Measurements from ENCODE around the gene C2orf49. TPM values are rescaled to one million over a fixed set of nuclear protein-coding genes. Genes with fewer than 3 reads are reported as not detected.

Gene C2orf49
- total RNA-seq, 1 donor from 2014 or later, result 12.2 TPM

GRCh38 chr2:105329561-105330495, 7.5 kb upstream of the C2orf49 start, which contains the start of gene TGFBRAP1:
Gene TGFBRAP1 (minus strand): TSS chr2:105329735. CDS start chr2:105308301, 21,434 bp downstream.
- H3K9me3 ChIP-seq, result no peaks in the 10 kb centered on the region
- intact Hi-C loops (cut with DNase I), result no loop called here
- no peaks in the 10 kb centered on the region for H3K27me3 ChIP-seq
- TF ChIP-seq CTCF (IDR thresholded peaks at IDR 0.05), result no peak
- peaks cover 0 to 3% of the 10 kb centered on the region in 2 donors for H3K36me3 ChIP-seq
- H3K27ac ChIP-seq, result peak within 1 kb of the TSS; percentile 81 to 88
- peaks cover 0 to 14% of the 10 kb centered on the region in 2 donors for H3K4me1 ChIP-seq
- DNase-seq (ENCODE audit: low spot score in 2 of 2), result peak in 1 of 2 donors; percentile 68
- H3K4me3 ChIP-seq, result peak within 1 kb of the TSS; percentile 83 to 91

DNA sequence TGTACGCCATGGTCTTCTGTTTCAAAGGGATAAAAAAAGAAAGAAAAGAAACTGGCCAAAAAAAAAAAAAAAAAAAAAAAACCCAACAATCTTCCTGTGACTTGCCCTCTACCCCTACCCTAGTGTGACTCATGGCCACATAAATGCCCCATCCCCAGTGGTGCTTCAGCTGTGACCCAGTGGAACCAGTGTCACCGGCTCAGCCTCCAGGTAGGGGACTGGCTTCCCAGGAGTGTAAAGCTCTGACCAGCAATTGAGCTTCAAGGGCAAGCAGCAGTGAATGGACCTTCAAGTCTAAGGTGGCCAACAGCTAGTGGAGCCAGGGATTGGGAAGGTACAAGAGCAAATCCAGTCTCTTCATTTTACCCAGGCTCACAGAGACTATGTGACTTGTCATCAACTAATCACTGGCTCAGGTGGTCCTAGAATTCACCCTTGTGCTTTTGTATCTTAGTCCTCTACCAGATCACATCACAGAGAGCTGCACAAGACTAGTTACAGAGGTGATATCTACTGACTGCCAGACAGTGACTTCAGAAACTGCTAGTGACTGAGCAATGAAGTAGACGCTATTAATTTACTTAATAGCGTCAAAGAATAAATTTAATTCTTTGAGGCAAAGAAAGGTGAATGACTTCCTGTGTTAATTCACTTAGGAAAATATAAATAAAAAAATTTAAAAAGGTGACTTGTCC, 6.5 kb upstream of the C2orf49 start:
- DNase-seq (ENCODE audit: low spot score in 2 of 2), result no peak
- no peak overlapping the region for H3K4me3 ChIP-seq
- peak overlapping the region in 1 of 2 donors; percentile 88 for H3K27ac ChIP-seq
- no peaks in the 10 kb centered on the region for H3K9me3 ChIP-seq
- intact Hi-C loops (cut with DNase I), result no loop called here
- TF ChIP-seq CTCF (IDR thresholded peaks at IDR 0.05), result no peak
- H3K36me3 ChIP-seq, result no peaks in the 10 kb centered on the region
- peaks cover 0 to 14% of the 10 kb centered on the region in 2 donors for H3K4me1 ChIP-seq
- no peaks in the 10 kb centered on the region for H3K27me3 ChIP-seq

DNA sequence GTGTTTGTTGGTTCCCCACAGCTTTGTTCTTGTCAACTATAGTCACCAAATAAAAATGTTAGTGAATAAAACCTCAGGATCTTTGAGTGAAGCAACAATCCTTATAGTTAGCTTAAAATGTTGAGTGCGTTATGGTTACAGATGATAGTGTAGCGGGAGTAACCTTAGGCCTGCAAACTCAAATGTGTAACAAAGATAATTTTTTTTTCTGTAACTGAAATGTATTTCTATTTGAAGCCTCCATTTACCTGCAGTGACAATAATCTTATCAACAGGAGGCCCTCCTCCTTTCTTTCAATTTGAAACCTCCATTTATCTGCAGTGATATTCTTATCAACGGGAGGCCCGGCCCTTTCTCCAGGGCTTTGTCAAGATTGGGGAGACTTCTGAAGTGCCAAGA, 3.1 kb upstream of the C2orf49 start:
- Histone ChIP-seq H3K9me3 (no peaks in the 10 kb centered on the region), H3K36me3 (no peaks in the 10 kb centered on the region), H3K27ac (no peak overlapping the region), H3K27me3 (no peaks in the 10 kb centered on the region), H3K4me1 (peaks cover 0 to 18% of the 10 kb centered on the region in 2 donors), H3K4me3 (no peak overlapping the region)
- DNase-seq (ENCODE audit: low spot score in 2 of 2), result no peak
- no peak for TF ChIP-seq CTCF (IDR thresholded peaks at IDR 0.05)
- intact Hi-C loops (cut with DNase I), result no loop called here

GRCh38 chr2:105335469-105335868, 1.9 kb upstream of the C2orf49 start:
- no peak for TF ChIP-seq CTCF (IDR thresholded peaks at IDR 0.05)
- no peak for DNase-seq (ENCODE audit: low spot score in 2 of 2)
- Histone ChIP-seq H3K4me1 (peaks cover 0 to 13% of the 10 kb centered on the region in 2 donors), H3K36me3 (peaks cover 0 to 8% of the 10 kb centered on the region in 2 donors), H3K9me3 (no peaks in the 10 kb centered on the region), H3K27me3 (no peaks in the 10 kb centered on the region), H3K4me3 (no peak overlapping the region), H3K27ac (no peak overlapping the region)
- intact Hi-C loops (cut with DNase I), result loop anchor here (5.0 kb wide), 2 partner anchors 298 to 857 kb away; partner anchors contain the start of genes MRPS9 and UXS1

- intact Hi-C loops (cut with DNase I), result loop anchor here (2.0 to 5.0 kb wide), 3 partner anchors 62 to 856 kb away; partner anchors contain the start of genes FHL2, MRPS9 and UXS1
- no peak for TF ChIP-seq CTCF (IDR thresholded peaks at IDR 0.05)
Observed at GRCh38 chr2:105336786-105337121, 586 bp upstream of the C2orf49 start.

More at GRCh38 chr2:105336786-105337121, 586 bp upstream of the C2orf49 start:
- Histone ChIP-seq H3K27ac (peak overlapping the region; percentile 94 to 96), H3K9me3 (no peaks in the 10 kb centered on the region), H3K4me3 (peak overlapping the region; percentile 69 to 73), H3K4me1 (peaks cover 0 to 13% of the 10 kb centered on the region in 2 donors), H3K27me3 (no peaks in the 10 kb centered on the region), H3K36me3 (peaks cover 0 to 21% of the 10 kb centered on the region in 2 donors)
- DNase-seq (ENCODE audit: low spot score in 2 of 2), result no peak

Measured in ascending aorta (tissue), 2 donors.